ENCODE results near the gene UBXN4.

- TF ChIP-seq CTCF (IDR thresholded peaks at IDR 0.05) (no peak), POLR2AphosphoS5 (IDR thresholded peaks at IDR 0.05) (no peak), EP300 (IDR thresholded peaks at IDR 0.05) (no peak)
Measured at GRCh38 chr2:135703300-135703699, 38.4 kb upstream of the UBXN4 start.
